ENCODE data around the gene C6orf15. TPM values are rescaled to one million over a fixed set of nuclear protein-coding genes. Genes with fewer than 3 reads are reported as not detected.

Gene C6orf15
- total and polyA plus RNA-seq, 2 donors from 2014 or later, result not detected

DNA sequence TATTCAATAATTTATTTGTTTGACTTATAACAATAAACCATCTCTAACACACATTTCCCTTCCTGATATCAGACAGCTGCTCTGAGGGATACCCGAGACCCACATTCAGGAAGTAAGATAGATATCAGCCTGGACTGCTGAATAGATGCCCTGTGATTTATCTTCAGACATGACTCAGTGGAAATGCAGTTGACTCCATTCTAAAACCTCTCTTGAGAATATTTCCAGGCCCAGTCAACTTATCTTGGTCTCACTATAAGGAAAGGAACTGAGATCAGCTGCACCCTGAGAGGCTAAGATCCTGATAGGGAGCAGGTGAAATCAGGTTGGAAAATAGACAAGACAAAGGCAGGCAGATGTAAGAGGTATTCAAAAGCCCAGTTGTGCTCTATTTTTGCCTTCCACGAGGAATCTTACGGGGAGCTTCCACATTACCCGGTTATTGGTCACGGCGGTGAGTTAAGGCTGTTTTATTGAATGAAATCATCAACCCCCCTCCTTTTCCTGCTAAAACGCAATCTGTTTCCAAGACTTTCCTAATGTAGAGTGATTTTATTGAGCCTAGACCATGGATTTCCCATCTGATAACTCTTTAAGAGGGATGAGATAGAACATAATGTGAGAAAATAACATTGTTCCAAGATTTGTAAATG is 25.5 kb downstream of the C6orf15 start:
- FAIRE-seq, result no peak
- Histone ChIP-seq H3K4me1 (ENCODE audit: control insufficient read depth in 2 of 3, insufficient read depth in 2 of 3, low read depth in 1 of 3, low read length in 3 of 3) (no peaks in the 10 kb centered on the region), H3K4me3 (ENCODE audit: low read length in 3 of 3) (no peak overlapping the region), H3K27ac (ENCODE audit: low read depth in 2 of 2, low read length in 2 of 2) (peak overlapping the region in 1 of 2 donors; percentile 27), H3K9me3 (ENCODE audit: control insufficient read depth in 2 of 3, insufficient read depth in 1 of 3, low read length in 3 of 3) (no peaks in the 10 kb centered on the region), H3K36me3 (ENCODE audit: control insufficient read depth in 2 of 3, insufficient read depth in 3 of 3, low read length in 3 of 3) (no peaks in the 10 kb centered on the region), H3K9ac (ENCODE audit: low read length in 3 of 3) (peak overlapping the region in 1 of 3 donors; percentile 23), H3K27me3 (ENCODE audit: control insufficient read depth, insufficient read depth, low read length) (no peaks in the 10 kb centered on the region)
- intact Hi-C loops (cut with DNase I), result no loop called here
- TF ChIP-seq, protein P1, sequence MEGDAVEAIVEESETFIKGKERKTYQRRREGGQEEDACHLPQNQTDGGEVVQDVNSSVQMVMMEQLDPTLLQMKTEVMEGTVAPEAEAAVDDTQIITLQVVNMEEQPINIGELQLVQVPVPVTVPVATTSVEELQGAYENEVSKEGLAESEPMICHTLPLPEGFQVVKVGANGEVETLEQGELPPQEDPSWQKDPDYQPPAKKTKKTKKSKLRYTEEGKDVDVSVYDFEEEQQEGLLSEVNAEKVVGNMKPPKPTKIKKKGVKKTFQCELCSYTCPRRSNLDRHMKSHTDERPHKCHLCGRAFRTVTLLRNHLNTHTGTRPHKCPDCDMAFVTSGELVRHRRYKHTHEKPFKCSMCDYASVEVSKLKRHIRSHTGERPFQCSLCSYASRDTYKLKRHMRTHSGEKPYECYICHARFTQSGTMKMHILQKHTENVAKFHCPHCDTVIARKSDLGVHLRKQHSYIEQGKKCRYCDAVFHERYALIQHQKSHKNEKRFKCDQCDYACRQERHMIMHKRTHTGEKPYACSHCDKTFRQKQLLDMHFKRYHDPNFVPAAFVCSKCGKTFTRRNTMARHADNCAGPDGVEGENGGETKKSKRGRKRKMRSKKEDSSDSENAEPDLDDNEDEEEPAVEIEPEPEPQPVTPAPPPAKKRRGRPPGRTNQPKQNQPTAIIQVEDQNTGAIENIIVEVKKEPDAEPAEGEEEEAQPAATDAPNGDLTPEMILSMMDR (IDR thresholded peaks at IDR 0.05; ENCODE audit: borderline replicate concordance, extremely low read depth, insufficient read depth), result no peak
- no peak for DNase-seq

DNA sequence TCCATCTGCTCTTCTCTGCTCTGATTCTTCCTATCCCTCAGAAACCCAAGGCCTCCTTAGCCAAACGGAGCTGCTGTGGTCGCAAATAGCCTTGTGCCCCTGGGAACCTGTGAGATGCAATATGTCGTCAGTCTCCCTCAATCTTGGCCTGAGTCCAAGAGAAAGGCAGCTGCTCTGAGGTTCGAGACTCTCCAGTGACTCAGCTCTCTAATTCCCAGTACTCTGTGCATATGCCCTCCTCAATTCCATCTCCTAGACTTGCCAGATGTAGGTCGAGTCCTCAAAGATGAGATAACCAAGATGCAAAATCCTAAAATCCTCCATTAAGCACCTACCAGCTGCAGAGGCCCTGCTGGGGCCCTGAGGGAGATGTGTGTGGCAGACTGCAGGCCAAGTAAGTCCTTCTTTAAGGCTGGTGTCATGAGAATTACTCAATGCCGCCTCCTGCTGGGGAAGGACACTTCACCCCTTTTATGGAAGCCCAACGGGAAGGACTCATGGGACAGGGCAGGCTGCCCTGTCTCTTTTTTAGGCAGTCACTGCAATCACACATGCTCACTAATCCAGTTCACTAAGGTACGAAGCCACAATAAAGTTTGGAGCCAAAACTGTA is 28.5 kb downstream of the C6orf15 start:
- H3K36me3 ChIP-seq (ENCODE audit: control insufficient read depth in 2 of 3, insufficient read depth in 3 of 3, low read length in 3 of 3), result no peaks in the 10 kb centered on the region
- H3K4me3 ChIP-seq (ENCODE audit: low read length in 3 of 3), result no peak overlapping the region
- DNase-seq, result no peak
- H3K9ac ChIP-seq (ENCODE audit: low read length in 3 of 3), result no peak overlapping the region
- no peak overlapping the region for H3K27ac ChIP-seq (ENCODE audit: low read depth in 2 of 2, low read length in 2 of 2)
- TF ChIP-seq, protein P1 (IDR thresholded peaks at IDR 0.05; ENCODE audit: borderline replicate concordance, extremely low read depth, insufficient read depth), result peak; percentile 12
- H3K9me3 ChIP-seq (ENCODE audit: control insufficient read depth in 2 of 3, insufficient read depth in 1 of 3, low read length in 3 of 3), result no peaks in the 10 kb centered on the region
- no peaks in the 10 kb centered on the region for H3K27me3 ChIP-seq (ENCODE audit: control insufficient read depth, insufficient read depth, low read length)
- FAIRE-seq, result no peak
- intact Hi-C loops (cut with DNase I), result no loop called here
- peaks cover 0 to 2% (median 0%) of the 10 kb centered on the region in 3 donors for H3K4me1 ChIP-seq (ENCODE audit: control insufficient read depth in 2 of 3, insufficient read depth in 2 of 3, low read depth in 1 of 3, low read length in 3 of 3)

DNA sequence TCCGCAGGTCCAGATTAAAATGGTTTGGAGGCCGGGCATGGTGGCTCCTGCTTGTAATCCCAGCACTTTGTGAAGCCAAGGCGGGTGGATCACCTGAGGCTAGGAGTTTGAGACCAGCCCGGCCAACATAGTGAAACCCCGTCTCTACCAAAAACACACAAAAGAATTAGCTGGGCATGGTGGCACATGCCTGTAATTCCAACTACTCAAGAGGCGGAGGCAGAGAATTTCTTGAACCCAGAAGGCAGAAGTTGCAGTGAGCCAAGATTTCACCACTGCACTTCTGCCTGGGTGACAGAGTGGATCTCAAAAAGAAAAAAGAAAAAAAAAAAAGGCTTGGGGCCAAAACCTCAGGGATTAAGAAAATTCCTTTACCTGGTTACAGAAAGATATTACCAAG is 30.5 kb downstream of the C6orf15 start:
- DNase-seq (no peak), FAIRE-seq (no peak)
- no peak overlapping the region for H3K27ac ChIP-seq (ENCODE audit: low read depth in 2 of 2, low read length in 2 of 2)
- H3K9me3 ChIP-seq (ENCODE audit: control insufficient read depth in 2 of 3, insufficient read depth in 1 of 3, low read length in 3 of 3), result no peaks in the 10 kb centered on the region
- H3K4me3 ChIP-seq (ENCODE audit: low read length in 3 of 3), result no peak overlapping the region
- intact Hi-C loops (cut with DNase I), result no loop called here
- no peaks in the 10 kb centered on the region for H3K27me3 ChIP-seq (ENCODE audit: control insufficient read depth, insufficient read depth, low read length)
- no peak overlapping the region for H3K9ac ChIP-seq (ENCODE audit: low read length in 3 of 3)
- H3K4me1 ChIP-seq (ENCODE audit: control insufficient read depth in 2 of 3, insufficient read depth in 2 of 3, low read depth in 1 of 3, low read length in 3 of 3), result peaks cover 0 to 2% (median 0%) of the 10 kb centered on the region in 3 donors
- H3K36me3 ChIP-seq (ENCODE audit: control insufficient read depth in 2 of 3, insufficient read depth in 3 of 3, low read length in 3 of 3), result no peaks in the 10 kb centered on the region
- TF ChIP-seq, protein P1 (IDR thresholded peaks at IDR 0.05; ENCODE audit: borderline replicate concordance, extremely low read depth, insufficient read depth), result no peak
